ENCODE results near the gene FGD5.

FGD5 gene

GRCh38 chr3:14864131-14864530 lies 45.4 kb downstream of the FGD5 start:
- no peak for TF ChIP-seq POLR2AphosphoS5 (IDR thresholded peaks at IDR 0.05; ENCODE audit: low read depth, low read length)
- no peak for TF ChIP-seq SIN3A (IDR thresholded peaks at IDR 0.05; ENCODE audit: borderline replicate concordance, insufficient read depth, low read length)
- no peak for TF ChIP-seq FOXP2 (optimal IDR thresholded peaks at IDR 0.05; ENCODE audit: borderline replicate concordance, extremely low read depth, extremely low read length, insufficient read depth)
- TF ChIP-seq, protein P1, sequence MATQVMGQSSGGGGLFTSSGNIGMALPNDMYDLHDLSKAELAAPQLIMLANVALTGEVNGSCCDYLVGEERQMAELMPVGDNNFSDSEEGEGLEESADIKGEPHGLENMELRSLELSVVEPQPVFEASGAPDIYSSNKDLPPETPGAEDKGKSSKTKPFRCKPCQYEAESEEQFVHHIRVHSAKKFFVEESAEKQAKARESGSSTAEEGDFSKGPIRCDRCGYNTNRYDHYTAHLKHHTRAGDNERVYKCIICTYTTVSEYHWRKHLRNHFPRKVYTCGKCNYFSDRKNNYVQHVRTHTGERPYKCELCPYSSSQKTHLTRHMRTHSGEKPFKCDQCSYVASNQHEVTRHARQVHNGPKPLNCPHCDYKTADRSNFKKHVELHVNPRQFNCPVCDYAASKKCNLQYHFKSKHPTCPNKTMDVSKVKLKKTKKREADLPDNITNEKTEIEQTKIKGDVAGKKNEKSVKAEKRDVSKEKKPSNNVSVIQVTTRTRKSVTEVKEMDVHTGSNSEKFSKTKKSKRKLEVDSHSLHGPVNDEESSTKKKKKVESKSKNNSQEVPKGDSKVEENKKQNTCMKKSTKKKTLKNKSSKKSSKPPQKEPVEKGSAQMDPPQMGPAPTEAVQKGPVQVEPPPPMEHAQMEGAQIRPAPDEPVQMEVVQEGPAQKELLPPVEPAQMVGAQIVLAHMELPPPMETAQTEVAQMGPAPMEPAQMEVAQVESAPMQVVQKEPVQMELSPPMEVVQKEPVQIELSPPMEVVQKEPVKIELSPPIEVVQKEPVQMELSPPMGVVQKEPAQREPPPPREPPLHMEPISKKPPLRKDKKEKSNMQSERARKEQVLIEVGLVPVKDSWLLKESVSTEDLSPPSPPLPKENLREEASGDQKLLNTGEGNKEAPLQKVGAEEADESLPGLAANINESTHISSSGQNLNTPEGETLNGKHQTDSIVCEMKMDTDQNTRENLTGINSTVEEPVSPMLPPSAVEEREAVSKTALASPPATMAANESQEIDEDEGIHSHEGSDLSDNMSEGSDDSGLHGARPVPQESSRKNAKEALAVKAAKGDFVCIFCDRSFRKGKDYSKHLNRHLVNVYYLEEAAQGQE (IDR thresholded peaks at IDR 0.05; ENCODE audit: insufficient read depth in 1 of 2, low read depth in 2 of 2, low read length in 2 of 2): no peak
- no peak for TF ChIP-seq TAF1 (IDR thresholded peaks at IDR 0.05; ENCODE audit: borderline replicate concordance, insufficient read depth, low read length)

GRCh38 chr3:14866627-14867026 lies 47.9 kb downstream of the FGD5 start:
- TF ChIP-seq POLR2AphosphoS5 (IDR thresholded peaks at IDR 0.05; ENCODE audit: low read depth, low read length): no peak
- TF ChIP-seq TAF1 (IDR thresholded peaks at IDR 0.05; ENCODE audit: borderline replicate concordance, insufficient read depth, low read length): no peak
- no peak for TF ChIP-seq FOXP2 (optimal IDR thresholded peaks at IDR 0.05; ENCODE audit: borderline replicate concordance, extremely low read depth, extremely low read length, insufficient read depth)
- no peak for TF ChIP-seq SIN3A (IDR thresholded peaks at IDR 0.05; ENCODE audit: borderline replicate concordance, insufficient read depth, low read length)

DNA sequence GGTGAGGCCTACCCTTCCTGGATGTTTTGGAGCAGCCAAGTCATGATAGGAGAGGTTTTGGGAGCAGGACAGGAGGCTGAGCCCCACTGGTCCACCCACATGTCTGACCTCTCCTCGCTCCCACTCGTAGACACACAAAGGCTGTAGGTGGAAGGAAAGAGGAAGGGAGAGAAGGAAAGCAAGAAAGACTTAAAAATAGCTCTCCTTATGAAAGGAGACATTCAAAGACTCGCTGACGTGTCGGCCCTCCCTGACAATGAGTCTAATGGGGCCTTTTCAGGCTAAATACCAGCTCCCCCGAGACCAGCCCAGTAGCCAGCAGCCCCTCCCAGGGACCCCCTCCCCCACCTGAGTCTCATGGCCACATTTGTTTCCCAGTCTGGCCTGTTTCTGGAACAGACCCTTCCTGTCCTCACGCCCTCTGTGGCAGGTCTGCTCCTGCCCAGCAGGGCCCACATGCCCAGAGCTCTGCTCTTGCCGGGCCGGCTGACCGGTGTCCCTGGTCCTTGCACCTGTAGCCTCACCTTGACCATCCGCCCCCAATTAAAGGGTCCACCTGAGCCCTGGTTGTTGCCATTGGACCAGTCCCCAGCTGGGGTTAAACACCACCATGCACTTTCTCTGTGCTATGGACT lies 49.3 kb downstream of the FGD5 start:
- TF ChIP-seq, protein P1 (IDR thresholded peaks at IDR 0.05; ENCODE audit: insufficient read depth in 1 of 2, low read depth in 2 of 2, low read length in 2 of 2): no peak
- TF ChIP-seq POLR2AphosphoS5 (IDR thresholded peaks at IDR 0.05; ENCODE audit: low read depth, low read length): no peak
- no peak for TF ChIP-seq TAF1 (IDR thresholded peaks at IDR 0.05; ENCODE audit: borderline replicate concordance, insufficient read depth, low read length)
- TF ChIP-seq FOXP2 (optimal IDR thresholded peaks at IDR 0.05; ENCODE audit: borderline replicate concordance, extremely low read depth, extremely low read length, insufficient read depth): no peak

GRCh38 chr3:14869917-14870782 lies 51.4 kb downstream of the FGD5 start:
- TF ChIP-seq FOXP2 (optimal IDR thresholded peaks at IDR 0.05; ENCODE audit: borderline replicate concordance, extremely low read depth, extremely low read length, insufficient read depth) (no peak), SIN3A (IDR thresholded peaks at IDR 0.05; ENCODE audit: borderline replicate concordance, insufficient read depth, low read length) (no peak)
- TF ChIP-seq, protein P1 (IDR thresholded peaks at IDR 0.05; ENCODE audit: insufficient read depth in 1 of 2, low read depth in 2 of 2, low read length in 2 of 2): no peak

DNA sequence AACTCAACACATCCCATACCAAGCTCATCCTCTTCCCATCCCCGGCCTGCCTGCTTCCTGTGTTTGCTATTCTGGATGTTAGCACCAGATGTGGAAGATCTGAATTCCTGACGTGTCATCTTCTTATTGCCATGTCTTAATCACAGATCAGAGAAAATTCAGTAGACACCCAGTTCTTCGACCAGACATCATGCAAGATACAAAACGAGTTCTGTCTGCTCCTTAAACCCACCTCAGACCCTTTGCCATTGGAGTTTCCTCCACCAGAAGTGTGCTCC lies 52.0 kb downstream of the FGD5 start:
- TF ChIP-seq FOXP2 (optimal IDR thresholded peaks at IDR 0.05; ENCODE audit: borderline replicate concordance, extremely low read depth, extremely low read length, insufficient read depth): no peak

DNA sequence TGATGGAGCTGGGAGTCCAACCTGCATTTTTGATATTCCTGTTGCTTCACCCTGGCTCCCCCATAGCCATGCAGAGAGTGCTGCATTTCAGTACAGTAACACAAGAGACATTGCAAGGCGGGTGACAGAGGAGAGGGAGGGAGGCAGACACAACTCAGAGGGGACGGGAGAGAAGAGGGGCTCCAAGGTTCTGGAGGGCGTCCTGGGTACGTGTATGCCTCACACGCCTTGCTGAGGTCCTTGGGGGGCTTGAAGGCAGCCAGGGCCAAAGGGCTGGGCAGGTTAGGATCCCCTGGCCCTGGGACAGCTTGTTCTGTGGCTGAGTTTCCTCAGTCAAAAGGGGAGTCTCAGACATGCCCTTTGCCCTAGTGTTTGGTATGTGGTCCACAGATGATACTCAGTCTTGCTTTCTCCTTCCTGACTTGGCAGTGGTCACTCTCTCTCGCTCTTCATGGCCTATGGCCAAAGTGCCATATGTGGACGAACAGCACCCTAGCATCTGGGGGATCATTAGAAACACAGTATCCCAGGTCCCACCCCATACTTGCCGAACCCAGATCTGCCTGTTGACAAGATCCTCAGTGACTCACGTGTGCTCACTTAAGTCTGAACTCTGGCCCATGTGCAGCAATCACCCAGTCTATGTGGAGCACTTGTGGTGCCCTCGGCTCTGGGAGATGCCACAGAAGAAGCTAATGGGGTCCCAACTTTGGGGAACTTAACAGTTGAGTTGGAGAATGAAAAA lies 52.9 kb downstream of the FGD5 start:
- no peak for TF ChIP-seq SIN3A (IDR thresholded peaks at IDR 0.05; ENCODE audit: borderline replicate concordance, insufficient read depth, low read length)
- TF ChIP-seq, protein P1 (IDR thresholded peaks at IDR 0.05; ENCODE audit: insufficient read depth in 1 of 2, low read depth in 2 of 2, low read length in 2 of 2): no peak
- TF ChIP-seq FOXP2 (optimal IDR thresholded peaks at IDR 0.05; ENCODE audit: borderline replicate concordance, extremely low read depth, extremely low read length, insufficient read depth): no peak
- TF ChIP-seq POLR2AphosphoS5 (IDR thresholded peaks at IDR 0.05; ENCODE audit: low read depth, low read length): no peak
- no peak for TF ChIP-seq TAF1 (IDR thresholded peaks at IDR 0.05; ENCODE audit: borderline replicate concordance, insufficient read depth, low read length)

Measured in PFSK-1 (cell line).